GM18517 (cell line): ENCODE measurements around the gene SRSF10.
"Not testable (repeated sequence)": the region's sequence is repeated elsewhere in the genome, so short reads cannot be mapped to it uniquely, and the experiment has no call there.

Source experiments
- ATAC-seq: cut with Tn5 transposase; IDR thresholded peaks from one replicate; pipeline ENCODE4 v1.9.1; 2021; ENCODE audit warnings: mild to moderate bottlenecking, moderate library complexity; ENCODE audit not compliant: unreplicated experiment

SRSF10 gene

DNA sequence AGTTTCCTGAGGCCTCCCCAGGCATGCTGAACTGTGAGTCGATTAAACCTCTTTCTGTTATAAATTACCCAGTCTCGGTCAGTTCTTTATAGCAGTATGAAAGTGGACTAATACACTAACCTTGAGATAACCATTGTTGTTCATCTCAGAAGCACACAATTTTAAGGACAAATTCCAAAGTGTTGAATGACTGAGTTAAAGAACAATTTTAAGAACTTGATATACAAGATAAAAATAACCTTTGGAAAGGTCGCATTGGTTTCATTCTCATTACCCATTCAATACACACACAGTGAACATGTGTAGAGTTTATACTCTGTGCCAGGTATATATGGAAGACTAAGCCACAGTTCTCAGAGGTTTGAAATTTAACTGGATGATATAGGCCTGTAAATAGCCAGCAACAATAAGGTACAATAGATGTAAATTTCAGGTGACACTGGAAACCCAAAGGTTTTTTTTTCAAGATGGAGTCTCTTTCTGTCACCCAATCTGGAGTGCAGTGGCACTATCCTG is 19.1 kb upstream of the SRSF10 start:
- ATAC-seq: no peak

DNA sequence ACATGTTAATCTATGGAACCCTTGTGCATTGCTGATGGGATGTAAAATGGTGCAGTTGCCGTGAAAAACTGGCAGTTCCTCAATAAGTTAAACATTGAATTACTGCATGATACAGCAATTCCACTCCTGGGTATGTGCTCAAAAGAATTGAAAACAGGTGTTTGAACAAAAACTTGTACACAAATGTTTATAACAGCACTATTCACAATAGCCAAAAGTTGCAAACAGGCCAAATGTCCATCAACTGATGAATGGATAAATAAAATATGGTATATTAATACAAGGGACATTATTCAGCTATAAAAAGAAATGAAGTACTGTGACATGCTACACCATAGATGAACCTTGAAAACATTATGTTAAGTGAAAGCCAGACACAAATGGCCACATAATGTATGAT is 17.7 kb upstream of the SRSF10 start:
- no peak for ATAC-seq

GRCh38 chr1:23996700-23997229 is 16.6 kb upstream of the SRSF10 start:
- no peak for ATAC-seq

DNA sequence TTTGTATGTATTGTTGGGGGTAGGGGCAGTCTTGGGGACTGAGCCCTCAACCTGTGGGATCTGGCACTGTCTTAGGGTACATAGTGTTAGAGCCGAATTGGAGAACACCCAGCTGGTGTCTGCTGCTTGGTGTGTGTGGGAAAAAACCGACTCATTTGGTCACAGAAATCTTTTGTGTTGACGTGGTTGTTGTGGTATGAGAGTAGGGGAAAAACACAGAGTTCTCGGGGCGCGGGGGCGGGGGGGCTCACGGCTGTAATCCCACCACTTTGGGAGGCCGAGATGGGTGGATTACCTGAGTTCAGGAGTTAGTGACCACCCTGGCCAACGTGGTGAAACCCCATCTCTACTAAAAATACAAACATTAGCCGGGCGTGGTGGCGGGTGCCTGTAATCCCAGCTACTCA is 15.3 kb upstream of the SRSF10 start:
- no peak for ATAC-seq

DNA sequence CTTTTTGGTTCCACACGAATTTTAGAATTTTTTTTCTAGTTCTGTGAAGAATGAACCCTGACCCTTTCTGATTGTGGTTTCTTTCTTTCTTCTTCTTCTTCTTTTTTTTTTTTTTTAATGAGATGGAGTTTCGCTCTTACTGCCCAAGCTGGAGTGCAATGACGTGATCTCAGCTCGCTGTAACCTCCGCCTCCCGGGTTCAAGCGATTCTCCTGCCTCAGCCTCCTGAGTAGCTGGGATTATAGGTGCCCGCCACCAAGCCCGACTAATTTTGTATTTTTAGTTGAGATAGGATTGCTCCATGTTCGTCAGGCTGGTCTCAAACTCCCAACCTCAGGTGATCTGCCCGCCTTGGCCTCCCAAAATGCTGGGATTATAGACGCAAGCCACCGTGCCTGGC is 11.9 kb upstream of the SRSF10 start:
- ATAC-seq: not testable (repeated sequence)

DNA sequence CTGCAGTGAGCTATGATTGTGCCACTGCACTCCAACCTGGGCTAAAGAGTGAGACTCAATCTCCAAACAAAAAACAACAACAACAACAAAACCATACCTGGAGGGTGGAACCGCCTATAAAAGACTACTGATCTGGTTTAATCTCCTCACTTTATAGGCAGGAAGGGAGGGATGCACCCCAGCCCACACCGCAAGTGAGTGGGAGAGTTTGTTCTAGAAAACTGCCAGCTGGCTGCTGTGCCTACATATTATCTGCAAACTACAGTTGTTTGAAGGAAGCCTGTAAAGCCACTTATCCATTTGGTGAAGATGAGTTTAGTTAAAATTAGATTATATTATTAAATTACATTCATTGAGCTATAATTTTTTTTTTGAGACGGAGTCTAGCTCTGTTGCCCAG is 9.1 kb upstream of the SRSF10 start:
- no peak for ATAC-seq

- not testable (repeated sequence) for ATAC-seq
Measured at GRCh38 chr1:23987038-23987437, 6.9 kb upstream of the SRSF10 start.

- ATAC-seq: no peak
Measured at GRCh38 chr1:23984417-23985186, 4.5 kb upstream of the SRSF10 start.

GRCh38 chr1:23980728-23981070 is 572 bp upstream of the SRSF10 start:
- peak; percentile 38 for ATAC-seq

GRCh38 chr1:23979387-23979880 is 693 bp downstream of the SRSF10 start:
- no peak for ATAC-seq

- ATAC-seq: no peak
Measured at GRCh38 chr1:23978805-23979204, 1.3 kb downstream of the SRSF10 start.

DNA sequence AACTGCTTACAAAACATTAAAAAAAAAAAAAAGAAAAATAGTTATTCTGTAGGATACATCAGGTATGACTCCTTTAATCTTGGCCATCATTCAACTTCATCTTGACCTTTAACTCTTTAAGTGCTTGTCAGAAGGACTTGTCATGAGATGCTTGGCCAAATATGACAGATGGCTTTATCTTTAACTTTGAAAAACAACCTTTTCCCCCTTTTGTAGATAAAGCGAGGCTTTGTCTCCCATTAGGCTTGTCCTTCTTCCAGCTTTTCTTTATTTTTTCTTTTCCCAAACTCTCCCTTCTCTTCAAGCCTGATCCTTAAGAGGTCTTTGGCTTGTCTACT is 2.3 kb downstream of the SRSF10 start:
- no peak for ATAC-seq

- ATAC-seq: no peak
Measured at GRCh38 chr1:23977187-23977853, 2.8 kb downstream of the SRSF10 start.

- ATAC-seq: no peak
Measured at GRCh38 chr1:23967871-23968270, 12.3 kb downstream of the SRSF10 start.

- no peak for ATAC-seq
Measured at GRCh38 chr1:23966973-23967493, 13.1 kb downstream of the SRSF10 start.

DNA sequence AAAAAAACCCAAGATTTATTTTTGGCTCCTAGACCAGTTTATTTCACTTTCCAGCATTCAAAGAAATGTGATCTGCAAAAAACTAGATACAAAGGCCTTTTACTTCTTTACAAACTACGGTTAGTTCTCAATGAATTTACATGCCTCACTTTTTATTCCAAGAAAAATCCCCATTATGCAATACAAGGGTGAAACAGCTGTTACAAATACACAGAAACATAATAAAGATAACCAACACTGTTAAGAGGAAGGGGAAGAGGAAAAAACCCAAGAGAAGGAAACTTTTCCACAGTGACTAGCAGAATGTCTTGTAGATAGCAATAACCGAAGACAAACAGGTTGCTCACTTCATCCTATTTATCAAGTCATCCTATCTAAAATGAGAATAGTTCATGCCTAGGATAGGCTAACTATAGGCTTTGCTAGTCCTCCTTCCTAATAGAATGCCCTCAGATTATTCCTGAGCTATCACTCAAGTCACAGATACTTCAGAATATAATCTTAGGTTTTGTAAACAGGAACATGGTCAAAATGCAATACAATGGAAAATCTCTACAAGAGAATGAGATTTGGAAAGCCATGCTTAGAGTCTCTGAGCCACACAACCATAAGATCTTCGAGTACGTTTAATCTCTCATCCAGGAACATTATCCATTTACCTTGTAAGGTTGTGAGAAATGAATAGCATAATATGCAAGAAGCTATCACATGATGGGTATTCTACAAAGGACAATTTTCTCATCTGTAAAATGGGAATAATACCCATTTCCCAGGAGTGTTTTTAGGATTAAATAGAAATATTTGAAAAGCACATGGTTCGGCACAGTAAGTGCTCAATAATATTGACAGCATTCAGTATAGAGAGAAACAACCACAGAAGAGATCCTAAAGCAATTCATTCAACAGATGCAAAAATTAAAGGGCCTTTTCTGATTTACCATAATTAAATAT is 15.1 kb downstream of the SRSF10 start:
- ATAC-seq: no peak

GRCh38 chr1:23964235-23964668 is 15.9 kb downstream of the SRSF10 start:
- ATAC-seq: no peak

- no peak for ATAC-seq
Measured at GRCh38 chr1:23963617-23964234, 16.4 kb downstream of the SRSF10 start.

DNA sequence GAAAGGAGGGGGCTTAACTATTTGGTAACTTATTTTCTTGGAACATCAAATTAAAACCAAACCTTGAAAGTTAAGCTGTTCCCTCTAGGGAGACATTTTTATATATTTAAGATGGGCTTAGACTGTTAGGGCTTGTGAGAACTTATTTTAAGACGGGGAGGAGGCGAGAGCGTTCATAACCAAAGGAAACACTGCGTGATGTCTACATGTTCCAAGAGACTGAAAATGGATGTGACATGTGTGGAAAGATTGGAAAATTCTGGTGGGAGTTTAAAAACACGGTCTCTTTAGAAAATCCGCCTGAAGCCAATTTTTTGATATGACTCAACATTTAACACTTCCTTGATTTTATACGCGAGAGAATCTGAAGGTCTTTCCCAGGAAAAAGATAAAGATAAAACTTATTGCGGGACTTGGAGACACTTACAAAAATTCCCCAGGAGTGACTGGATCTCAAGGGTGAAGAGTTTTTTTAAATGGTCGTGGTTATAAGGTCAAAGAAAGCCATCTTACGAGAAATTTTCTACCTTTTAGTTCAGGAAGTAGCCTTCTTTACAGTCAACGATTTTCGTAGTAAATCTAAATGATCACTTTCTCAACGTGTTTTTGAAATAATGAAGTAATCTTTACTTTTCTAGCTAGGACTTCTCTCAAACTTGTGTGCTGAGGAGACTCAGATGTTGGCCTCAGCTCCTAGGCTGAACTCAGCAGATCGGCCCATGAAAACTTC is 19.7 kb downstream of the SRSF10 start:
- ATAC-seq: no peak
